WTC11 (cell line): ENCODE results near the gene RMC1.

Source experiments
- CTCF ChIP-seq: fragments of 200-600 bp; IDR thresholded peaks from 2 replicates; pipeline ENCODE4 v1.8.0; 2022; ENCODE audit warnings: antibody characterized with exemption
- ETV6 ChIP-seq: sonication (generic); formaldehyde crosslinking; IDR thresholded peaks from 2 replicates; pipeline ENCODE4 v1.8.1; 2022; ENCODE audit warnings: mild to moderate bottlenecking, missing genetic modification reagents
- FOXJ3 ChIP-seq: sonication (generic); formaldehyde crosslinking; IDR thresholded peaks from 2 replicates; pipeline ENCODE4 v1.9.0; 2021; ENCODE audit warnings: missing genetic modification reagents, mild to moderate bottlenecking, borderline replicate concordance
- NR2C2 ChIP-seq: sonication (generic); formaldehyde crosslinking; IDR thresholded peaks from 2 replicates; pipeline ENCODE4 v1.8.0; 2022; ENCODE audit warnings: mild to moderate bottlenecking, missing genetic modification reagents
- PRDM15 ChIP-seq: sonication (generic); formaldehyde crosslinking; IDR thresholded peaks from 2 replicates; pipeline ENCODE4 v1.8.0; 2022; ENCODE audit warnings: missing genetic modification reagents
- TCF7 ChIP-seq: sonication (generic); formaldehyde crosslinking; IDR thresholded peaks from 2 replicates; pipeline ENCODE4 v1.8.0; 2022; ENCODE audit warnings: mild to moderate bottlenecking, low read depth, missing genetic modification reagents, moderate library complexity
- TEAD1 ChIP-seq: sonication (generic); formaldehyde crosslinking; IDR thresholded peaks from 2 replicates; pipeline ENCODE4 v1.8.0; 2022; ENCODE audit warnings: mild to moderate bottlenecking, missing genetic modification reagents
- USF2 ChIP-seq: sonication (generic); formaldehyde crosslinking; IDR thresholded peaks from 2 replicates; pipeline ENCODE4 v1.8.1; 2023; ENCODE audit warnings: mild to moderate bottlenecking, missing genetic modification reagents, moderate library complexity
- ZBTB21 ChIP-seq: sonication (generic); formaldehyde crosslinking; IDR thresholded peaks from 2 replicates; pipeline ENCODE4 v1.8.1; 2023; ENCODE audit warnings: mild to moderate bottlenecking, missing genetic modification reagents, borderline replicate concordance
- ZNF138 ChIP-seq: sonication (generic); formaldehyde crosslinking; conservative IDR thresholded peaks from 2 replicates; pipeline ENCODE4 v1.8.1; 2022; ENCODE audit warnings: mild to moderate bottlenecking, moderate library complexity, missing genetic modification reagents
- ZNF219 ChIP-seq: sonication (generic); formaldehyde crosslinking; IDR thresholded peaks from 2 replicates; pipeline ENCODE4 v1.8.0; 2023; ENCODE audit warnings: missing genetic modification reagents, mild to moderate bottlenecking, borderline replicate concordance
- ZNF232 ChIP-seq: sonication (generic); formaldehyde crosslinking; IDR thresholded peaks from 2 replicates; pipeline ENCODE4 v1.8.0; 2022; ENCODE audit warnings: mild to moderate bottlenecking, missing genetic modification reagents

- TF ChIP-seq ZNF219 (CRISPR knock-in tag) (no peak), NR2C2 (CRISPR knock-in tag) (no peak), TEAD1 (no peak), CTCF (peak; percentile 71), ZNF138 (no peak), TCF7 (CRISPR knock-in tag) (no peak), ZNF232 (no peak), ZBTB21 (no peak), PRDM15 (CRISPR knock-in tag) (no peak), FOXJ3 (CRISPR knock-in tag) (no peak), USF2 (CRISPR knock-in tag) (no peak), ETV6 (CRISPR knock-in tag) (no peak)
Measured at GRCh38 chr18:23515911-23516546, 12.7 kb downstream of the RMC1 start.
